SHP77 (cell line): ENCODE measurements around the gene WWTR1.

Experiments
- DNase-seq, 2 experiments: peaks; one replicate each; lab custom pipeline; 2025; lab: John Stamatoyannopoulos, UW

Gene WWTR1

GRCh38 chr3:149470381-149470780 lies 187.4 kb downstream of the WWTR1 start:
- no peak for DNase-seq

- no peak for DNase-seq
Measured at GRCh38 chr3:149468504-149469212, 189.2 kb downstream of the WWTR1 start.
